MM.1S (cell line): ENCODE data around the gene AOC3.
A peak's percentile ranks its signal among the peaks of the same experiment; 100 is the strongest.

Source experiments
- DNase-seq: peaks from one replicate; pipeline ENCODE4 v3.0.0-alpha.2; 2015
- H2AFZ ChIP-seq: fragments of 300-600 bp; sonication (generic); 2 replicates; pipeline ENCODE4 v1.6.0; 2016; ENCODE audit warnings: antibody characterized with exemption, low read length
- H3F3A ChIP-seq: fragments of 300-600 bp; sonication (generic); 2 replicates; pipeline ENCODE4 v1.6.1; 2016; ENCODE audit warnings: mild to moderate bottlenecking, antibody characterized with exemption, low read length, moderate library complexity, mixed read lengths; ENCODE audit not compliant: insufficient read depth
- H3K27ac ChIP-seq: fragments of 300-600 bp; sonication (generic); 2 replicates; pipeline ENCODE4 v1.5.1; 2016; ENCODE audit warnings: mild to moderate bottlenecking, low read length
- H3K27me3 ChIP-seq: fragments of 300-600 bp; sonication (generic); replicated peaks from 2 replicates; pipeline ENCODE4 v1.6.0; 2016; ENCODE audit warnings: low read length; ENCODE audit not compliant: insufficient read depth
- H3K36me3 ChIP-seq: fragments of 300-600 bp; sonication (generic); replicated peaks from 2 replicates; pipeline ENCODE4 v1.6.1; 2016; ENCODE audit warnings: mild to moderate bottlenecking, low read length, mixed read lengths; ENCODE audit not compliant: insufficient read depth
- H3K4me1 ChIP-seq: fragments of 300-600 bp; sonication (generic); 2 replicates; pipeline ENCODE4 v1.6.1; 2016; ENCODE audit warnings: low read length, mixed read lengths
- H3K4me2 ChIP-seq: fragments of 300-600 bp; sonication (generic); 2 replicates; pipeline ENCODE4 v1.6.0; 2016; ENCODE audit warnings: low read depth, low read length
- H3K4me3 ChIP-seq: fragments of 300-600 bp; sonication (generic); 2 replicates; pipeline ENCODE4 v1.5.1; 2016; ENCODE audit warnings: low read length, mixed read lengths
- H3K79me2 ChIP-seq: fragments of 300-600 bp; sonication (generic); 2 replicates; pipeline ENCODE4 v1.6.1; 2016; ENCODE audit warnings: mixed run types, low read length, mixed read lengths
- H3K9ac ChIP-seq: fragments of 300-600 bp; sonication (generic); 2 replicates; pipeline ENCODE4 v1.6.1; 2016; ENCODE audit warnings: low read length, mixed read lengths
- H3K9me2 ChIP-seq: fragments of 300-600 bp; sonication (generic); replicated peaks from 2 replicates; pipeline ENCODE4 v1.6.1; 2016; ENCODE audit warnings: mild to moderate bottlenecking, low read length, mixed read lengths; ENCODE audit not compliant: insufficient read depth
- H3K9me3 ChIP-seq: fragments of 300-600 bp; sonication (generic); replicated peaks from 2 replicates; pipeline ENCODE4 v1.6.1; 2016; ENCODE audit warnings: mild to moderate bottlenecking, low read length, mixed read lengths; ENCODE audit not compliant: insufficient read depth
- H4K20me1 ChIP-seq: fragments of 300-600 bp; sonication (generic); 2 replicates; pipeline ENCODE4 v1.6.1; 2016; ENCODE audit warnings: mild to moderate bottlenecking, low read length, moderate library complexity, mixed read lengths; ENCODE audit not compliant: insufficient read depth
- CTCF ChIP-seq: fragments of 300-600 bp; sonication (generic); IDR thresholded peaks from 2 replicates; pipeline ENCODE4 v1.5.1; 2016; ENCODE audit warnings: antibody characterized with exemption, low read length, mixed read lengths
- EZH2 ChIP-seq: fragments of 300-600 bp; sonication (generic); optimal IDR thresholded peaks from 2 replicates; pipeline ENCODE3; 2017; ENCODE audit warnings: low read depth, mild to moderate bottlenecking, antibody characterized with exemption, low read length, mixed read lengths
- EZH2phosphoT487 ChIP-seq: fragments of 300-600 bp; sonication (generic); IDR thresholded peaks from 2 replicates; pipeline ENCODE4 v1.6.1; 2018; ENCODE audit warnings: antibody characterized with exemption, low read length

The AOC3 gene

GRCh38 chr17:42878123-42878880 is 27.3 kb downstream of the AOC3 start:
- H3K79me2 ChIP-seq, result no peaks in the 10 kb centered on the region
- no peak overlapping the region for H3K4me3 ChIP-seq
- peak overlapping the region; percentile 18; the same call in 1 of the 2 replicates for H2AFZ ChIP-seq
- no peak overlapping the region for H3K27ac ChIP-seq
- H3K4me1 ChIP-seq, result peaks cover 9% of the 10 kb centered on the region; the same call in 1 of the 2 replicates
- no peaks in the 10 kb centered on the region for H4K20me1 ChIP-seq
- H3K4me2 ChIP-seq, result peak overlapping the region; percentile 31; the same call in 1 of the 2 replicates
- H3K9me2 ChIP-seq, result no peaks in the 10 kb centered on the region
- H3K9me3 ChIP-seq, result no peaks in the 10 kb centered on the region
- no peaks in the 10 kb centered on the region for H3K36me3 ChIP-seq
- peak; percentile 62 for DNase-seq
- no peaks in the 10 kb centered on the region for H3K27me3 ChIP-seq
- TF ChIP-seq CTCF (no peak), EZH2phosphoT487 (no peak), EZH2 (no peak)
- H3K9ac ChIP-seq, result no peak overlapping the region
- no peaks in the 10 kb centered on the region for H3F3A ChIP-seq

- H3K4me2 ChIP-seq, result no peak overlapping the region
- DNase-seq, result no peak
- H3K9ac ChIP-seq, result no peak overlapping the region
- no peak for TF ChIP-seq EZH2
- TF ChIP-seq CTCF, result no peak
- no peak for TF ChIP-seq EZH2phosphoT487
- no peaks in the 10 kb centered on the region for H3K79me2 ChIP-seq
- H3K9me3 ChIP-seq, result no peaks in the 10 kb centered on the region
- H3K4me1 ChIP-seq, result peaks cover 9% of the 10 kb centered on the region; the same call in 1 of the 2 replicates
- H4K20me1 ChIP-seq, result no peaks in the 10 kb centered on the region
- H2AFZ ChIP-seq, result no peak overlapping the region
- no peaks in the 10 kb centered on the region for H3K9me2 ChIP-seq
- H3K36me3 ChIP-seq, result no peaks in the 10 kb centered on the region
- no peak overlapping the region for H3K4me3 ChIP-seq
- no peaks in the 10 kb centered on the region for H3K27me3 ChIP-seq
- no peaks in the 10 kb centered on the region for H3F3A ChIP-seq
- H3K27ac ChIP-seq, result no peak overlapping the region
Observed at GRCh38 chr17:42878924-42879595, 28.1 kb downstream of the AOC3 start.

- Histone ChIP-seq H3K4me2 (no peak overlapping the region), H3K36me3 (no peaks in the 10 kb centered on the region), H3K9me3 (no peaks in the 10 kb centered on the region), H3K4me1 (peaks cover 9% of the 10 kb centered on the region; the same call in 1 of the 2 replicates), H3K79me2 (no peaks in the 10 kb centered on the region), H3K27ac (no peak overlapping the region), H3K9me2 (no peaks in the 10 kb centered on the region), H4K20me1 (no peaks in the 10 kb centered on the region), H2AFZ (no peak overlapping the region), H3F3A (no peaks in the 10 kb centered on the region), H3K9ac (no peak overlapping the region), H3K27me3 (no peaks in the 10 kb centered on the region), H3K4me3 (no peak overlapping the region)
- TF ChIP-seq CTCF (no peak), EZH2 (no peak), EZH2phosphoT487 (no peak)
- DNase-seq, result no peak
Observed at GRCh38 chr17:42879596-42879985, 28.6 kb downstream of the AOC3 start.
